Inflammatory macrophage treated with lipopolysaccharide for 1 hour (primary cell): Measurements from ENCODE around the gene MDM2.
A peak's percentile ranks its signal among the peaks of the same experiment; 100 is the strongest.
"Not testable (repeated sequence)": the region's sequence is repeated elsewhere in the genome, so short reads cannot be mapped to it uniquely, and the experiment has no call there.

Source experiments
- DNase-seq, 2 donors: peaks; one replicate each; pipeline ENCODE4 v3.0.0-alpha.2; 2020 to 2022

MDM2 gene

DNA sequence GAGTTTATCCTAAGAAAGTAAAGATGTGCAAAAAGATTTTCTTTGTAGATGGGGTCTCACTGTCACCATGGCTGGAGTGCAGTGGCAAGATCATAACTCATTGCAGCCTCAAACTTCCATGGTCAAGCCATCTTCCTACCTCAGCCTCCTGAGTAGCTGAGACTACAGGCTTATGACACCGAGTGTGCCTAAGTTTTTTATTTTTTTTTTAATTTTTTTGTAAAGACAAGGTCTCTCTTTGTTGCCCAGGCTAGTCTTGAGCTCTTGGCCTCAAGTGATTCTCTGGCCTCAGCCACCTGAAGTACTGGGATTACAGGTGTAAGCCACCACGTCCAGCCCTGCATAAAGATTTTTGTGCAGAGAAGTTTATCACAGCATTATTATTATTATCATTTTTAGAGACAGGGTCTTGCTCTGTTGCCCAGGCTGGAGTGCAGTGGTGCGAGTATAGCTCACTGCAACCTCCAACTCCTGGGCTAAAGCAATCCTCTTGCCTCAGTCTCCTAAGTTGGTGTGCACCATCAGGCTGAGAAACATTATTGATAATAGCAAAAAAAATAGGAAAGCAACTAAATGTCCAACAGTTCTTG is 19.3 kb upstream of the MDM2 start:
- no peak for DNase-seq

DNA sequence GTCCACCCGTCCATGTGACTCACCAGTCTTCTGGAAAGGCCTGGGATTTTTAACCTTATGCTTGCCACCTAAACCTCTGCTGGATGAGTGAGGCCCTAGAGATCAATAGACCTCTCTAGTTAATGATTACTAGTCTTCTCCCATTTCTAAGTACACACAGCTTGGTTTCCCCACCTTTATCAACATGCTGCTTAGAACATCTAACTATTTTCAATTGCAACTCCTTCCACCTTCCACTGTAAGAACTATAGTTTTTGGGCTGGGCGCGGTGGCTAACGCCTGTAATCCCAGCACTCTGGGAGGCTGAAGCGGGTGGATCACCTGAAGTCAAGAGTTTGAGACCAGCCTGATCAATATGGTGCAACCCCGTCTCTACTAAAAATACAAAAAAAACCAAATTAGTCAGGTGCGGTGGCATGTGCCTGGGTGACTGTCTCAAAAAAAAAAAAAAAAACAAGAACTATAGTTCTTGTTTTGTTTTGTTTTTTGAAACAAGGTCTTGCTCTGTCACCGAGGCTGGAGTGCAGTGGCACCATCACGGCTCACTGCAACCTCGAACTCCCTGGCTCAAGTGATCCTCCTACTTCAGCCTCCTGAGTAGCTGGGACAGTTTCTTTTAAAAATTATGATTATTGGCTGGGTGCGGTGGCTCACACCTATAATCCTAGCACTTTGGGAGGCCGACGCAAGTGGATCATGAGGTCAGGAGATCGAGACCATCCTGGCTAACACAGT is 18.7 kb upstream of the MDM2 start:
- DNase-seq: no peak

DNA sequence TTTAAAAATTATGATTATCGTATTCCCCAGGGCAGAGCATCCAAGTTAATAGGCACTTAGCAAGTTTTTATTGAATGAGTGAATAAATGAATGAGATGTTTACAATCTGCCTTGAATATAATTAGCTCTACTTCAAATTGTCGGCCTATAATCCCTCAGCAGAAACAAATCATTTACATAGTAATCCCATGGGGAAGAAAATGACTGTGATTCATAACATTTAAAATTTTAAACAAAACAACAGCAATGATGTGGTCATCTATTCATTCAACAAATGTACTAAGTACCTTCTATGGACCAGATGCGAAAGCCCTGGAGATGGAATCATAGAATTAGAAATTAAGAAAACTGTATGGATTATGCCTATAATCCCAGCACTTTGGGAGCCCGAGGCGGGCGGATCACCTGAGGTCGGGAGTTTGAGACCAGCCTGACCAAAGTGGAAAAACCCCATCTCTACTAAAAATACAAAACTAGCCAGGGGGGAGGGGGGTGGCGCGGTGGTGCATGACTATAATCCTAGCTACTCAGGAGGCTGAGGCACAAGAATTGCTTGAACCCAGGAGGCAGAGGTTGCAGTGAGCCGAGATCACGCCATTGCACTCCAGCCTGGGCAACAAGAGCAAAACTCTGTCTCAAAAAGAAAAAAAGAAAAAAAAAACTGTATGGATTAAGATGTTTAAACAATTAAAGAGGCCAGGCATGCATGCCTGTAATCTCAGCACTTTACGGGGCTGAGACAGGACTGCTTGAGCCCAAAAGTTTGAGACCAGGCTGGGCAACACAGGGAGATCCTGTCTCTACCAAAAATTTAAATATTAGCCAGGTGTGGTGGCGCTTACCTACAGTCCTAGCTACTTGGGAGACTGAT is 17.7 kb upstream of the MDM2 start:
- no peak for DNase-seq

DNA sequence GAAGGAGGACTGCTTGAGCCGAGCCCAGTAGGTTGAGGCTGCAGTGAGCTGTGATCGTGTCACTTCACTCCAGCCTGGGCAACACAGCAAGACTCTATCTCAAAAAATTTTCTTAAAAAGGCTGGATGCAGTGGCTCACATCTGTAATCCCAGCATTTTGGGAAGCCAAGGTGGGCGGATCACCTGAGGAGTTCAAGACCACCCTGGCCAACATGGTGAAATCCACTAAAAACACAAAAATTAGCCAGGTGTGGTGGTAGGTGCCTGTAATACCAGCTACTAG is 17.1 kb upstream of the MDM2 start:
- DNase-seq: no peak

DNA sequence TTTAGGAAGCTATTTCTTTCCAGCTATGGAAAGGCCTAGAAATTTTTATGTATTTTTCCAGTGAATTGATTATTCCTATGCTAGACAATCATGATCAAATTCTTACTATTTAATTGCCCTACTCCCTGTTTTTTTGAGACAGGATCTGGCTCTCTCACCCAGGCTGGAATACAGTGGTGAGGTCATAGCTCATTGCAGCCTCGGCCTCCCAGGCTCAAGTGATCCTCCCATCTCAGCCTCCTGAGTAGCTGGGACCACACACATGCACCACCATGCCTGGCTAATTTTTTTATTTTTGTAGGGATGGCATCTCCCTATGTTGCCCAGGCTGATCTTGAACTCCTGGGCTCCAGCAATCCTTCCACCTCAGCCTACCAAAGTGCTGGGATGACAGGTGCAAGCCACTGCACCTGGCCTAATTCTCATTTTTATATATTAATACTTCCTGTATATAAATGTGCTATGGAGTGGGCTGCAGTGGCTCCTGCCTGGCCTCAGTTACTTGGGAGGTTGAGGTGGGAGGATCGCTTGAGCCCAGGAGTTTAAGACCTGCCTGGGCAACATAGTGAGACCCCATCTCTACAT is 16.0 kb upstream of the MDM2 start:
- DNase-seq: no peak

DNA sequence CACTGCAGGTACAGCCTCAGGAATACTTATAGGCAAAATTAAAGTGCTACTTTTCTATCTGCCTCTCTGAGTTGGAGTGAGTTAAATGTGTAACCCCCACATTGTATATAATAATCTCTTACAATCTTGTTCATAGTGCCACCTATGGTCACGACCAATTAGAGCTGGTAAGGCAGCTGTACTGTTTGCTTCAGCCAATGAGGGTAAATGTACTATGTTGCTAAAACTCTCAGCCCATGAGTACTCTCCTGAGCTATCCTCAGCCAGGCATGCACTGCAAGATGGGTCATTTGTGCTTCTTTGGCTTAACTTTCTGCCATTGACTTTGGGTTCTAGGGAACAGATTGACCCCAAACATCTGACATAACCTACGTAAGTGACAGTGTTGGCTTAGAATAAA is 15.0 kb upstream of the MDM2 start:
- peak; percentile 51 to 87 for DNase-seq

DNA sequence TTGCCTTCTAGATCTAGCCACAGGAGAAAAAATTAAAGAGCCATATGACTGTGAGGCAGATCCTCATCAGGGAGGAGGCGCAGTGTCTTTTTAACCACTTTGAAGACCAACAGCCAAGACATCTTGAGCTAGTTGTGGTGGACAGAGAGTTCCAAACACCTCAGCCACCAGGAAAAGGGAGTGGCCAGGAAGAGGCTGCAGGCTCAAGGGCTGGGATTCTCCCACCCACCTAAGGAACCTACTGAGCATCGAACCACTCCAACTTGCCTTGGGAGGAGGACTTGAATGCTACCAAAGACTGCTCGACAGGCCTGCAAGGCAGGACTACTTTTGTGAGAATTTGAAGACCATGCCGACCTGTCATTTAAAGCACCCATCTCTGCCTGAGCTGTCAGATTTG is 14.5 kb upstream of the MDM2 start:
- no peak for DNase-seq

DNA sequence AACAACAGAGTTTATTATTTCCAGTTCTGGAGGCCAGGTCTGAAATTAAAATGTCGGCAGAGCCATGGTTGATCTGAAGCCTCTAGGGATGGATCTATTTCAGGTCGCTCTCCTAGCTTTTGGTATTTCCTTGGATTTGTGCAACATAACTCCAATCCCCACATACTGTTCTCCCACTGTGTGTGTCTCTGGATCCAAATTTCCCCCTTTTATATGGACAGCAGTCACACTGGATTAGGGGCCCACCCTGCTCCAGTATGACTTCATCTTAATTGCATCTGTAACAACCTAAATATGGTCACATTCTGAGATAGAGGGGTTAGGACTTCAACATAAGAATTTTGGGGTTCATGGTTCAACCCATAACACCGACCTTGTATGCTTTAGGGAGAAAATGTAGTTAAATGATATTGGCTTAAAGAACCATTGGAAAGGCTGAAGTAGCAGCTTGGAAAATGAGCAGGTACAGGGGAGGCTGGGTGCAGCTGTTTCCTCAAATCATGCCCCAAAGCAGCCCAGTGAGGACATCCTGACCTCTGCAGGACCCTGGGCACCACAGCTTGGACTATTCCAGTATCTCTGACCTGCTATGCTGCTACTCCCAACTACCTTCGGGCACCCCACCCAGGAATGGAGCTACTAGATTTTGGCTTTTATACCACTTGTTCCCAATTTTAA is 13.9 kb upstream of the MDM2 start:
- no peak for DNase-seq

DNA sequence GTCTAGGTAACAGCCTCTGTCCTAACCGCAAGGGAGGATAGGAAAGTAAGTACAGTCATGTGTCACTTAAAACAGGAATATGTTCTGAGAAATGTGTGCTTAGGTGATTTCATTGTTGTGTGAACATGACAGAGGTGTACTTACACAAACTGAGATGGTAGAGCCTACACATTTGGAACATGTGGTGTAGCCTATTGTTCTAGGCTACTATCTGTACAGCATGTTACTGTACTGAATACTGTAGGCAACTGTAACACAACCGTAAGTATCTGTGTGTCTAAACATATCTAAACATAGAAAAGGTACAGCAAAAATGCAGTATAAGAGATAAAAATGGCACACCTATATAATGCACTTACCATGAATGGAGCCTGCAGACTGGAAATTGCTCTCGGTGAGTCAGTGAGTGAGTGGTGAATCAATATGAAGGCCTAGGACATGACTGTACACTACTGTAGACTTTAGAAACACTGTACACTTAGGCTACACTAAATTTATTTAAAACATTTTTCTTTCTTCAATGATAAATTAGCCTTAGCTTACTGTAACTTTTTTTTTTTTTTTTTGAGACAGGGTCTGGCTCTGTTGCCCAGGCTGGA is 13.2 kb upstream of the MDM2 start:
- DNase-seq: no peak

DNA sequence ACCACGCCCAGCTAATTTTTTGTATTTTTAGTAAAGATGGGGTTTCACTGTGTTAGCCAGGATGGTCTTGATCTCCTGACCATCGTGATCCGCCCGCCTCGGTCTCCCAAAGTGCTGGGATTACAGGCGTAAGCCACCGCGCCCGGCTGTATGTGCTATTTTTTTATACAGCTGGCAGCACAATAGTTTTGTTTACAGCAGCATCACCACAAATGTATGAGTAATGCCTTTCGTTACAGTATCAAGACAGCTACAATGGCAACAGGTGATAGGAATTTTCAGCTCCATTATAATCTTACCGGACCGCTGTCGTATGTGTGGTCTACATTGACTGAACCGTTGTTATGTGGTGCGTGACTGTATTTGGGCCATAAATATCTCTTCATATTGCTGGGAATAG is 11.6 kb upstream of the MDM2 start:
- no peak for DNase-seq

DNA sequence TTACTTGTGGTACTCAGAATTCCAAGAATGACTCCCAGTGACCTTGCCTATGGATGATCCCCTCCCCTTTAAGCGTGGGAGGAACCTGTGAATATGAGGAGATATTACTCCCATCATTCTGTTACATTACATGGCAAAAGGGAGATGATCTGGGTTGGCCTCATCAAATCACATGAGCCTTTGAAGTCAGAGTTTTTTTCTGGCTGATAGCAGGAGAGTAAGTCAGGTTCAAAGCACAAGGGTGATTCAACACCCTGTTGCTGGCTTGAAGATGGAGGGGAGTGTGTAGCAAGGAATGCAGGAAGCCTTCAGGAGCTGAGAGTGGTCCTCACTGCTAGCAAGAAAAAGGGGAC is 9.1 kb upstream of the MDM2 start:
- DNase-seq: no peak

DNA sequence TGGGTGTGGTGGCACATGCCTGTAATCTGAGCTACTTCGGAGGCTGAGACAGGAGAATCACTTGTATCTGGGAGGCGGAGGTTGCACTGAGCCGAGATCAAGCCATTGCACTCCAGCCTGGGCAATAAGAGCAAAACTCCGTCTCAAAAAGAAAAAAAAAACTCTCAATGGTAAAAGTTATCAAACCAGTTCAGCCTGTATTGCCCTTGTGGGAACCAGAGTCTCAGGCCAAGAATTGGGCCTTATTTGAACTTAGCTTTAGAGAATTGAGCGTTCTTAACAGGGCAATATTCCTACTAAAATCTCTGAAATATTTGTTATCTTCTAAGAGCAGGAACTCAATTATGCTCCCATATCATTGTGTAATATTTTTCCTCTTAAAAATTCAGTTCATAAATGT is 7.7 kb upstream of the MDM2 start:
- no peak for DNase-seq

DNA sequence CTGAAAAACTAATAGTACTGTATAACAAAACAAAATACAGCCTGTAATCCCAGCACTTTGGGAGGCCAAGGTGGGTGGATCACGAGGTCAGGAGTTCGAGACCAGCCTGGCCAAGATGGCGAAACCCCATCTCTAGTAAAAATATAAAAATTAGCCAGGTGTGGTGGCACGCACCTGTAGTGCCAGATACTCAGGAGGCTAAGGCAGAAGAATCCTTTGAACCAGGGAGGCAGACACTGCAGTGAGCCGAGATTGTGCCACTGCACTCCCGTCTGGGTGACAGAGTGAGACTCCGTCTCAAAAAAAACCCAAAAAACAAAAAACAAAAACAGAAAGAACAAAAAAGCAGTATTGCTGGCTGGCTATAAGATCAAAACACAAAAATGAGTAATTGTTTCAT is 6.9 kb upstream of the MDM2 start:
- not testable (repeated sequence) for DNase-seq

DNA sequence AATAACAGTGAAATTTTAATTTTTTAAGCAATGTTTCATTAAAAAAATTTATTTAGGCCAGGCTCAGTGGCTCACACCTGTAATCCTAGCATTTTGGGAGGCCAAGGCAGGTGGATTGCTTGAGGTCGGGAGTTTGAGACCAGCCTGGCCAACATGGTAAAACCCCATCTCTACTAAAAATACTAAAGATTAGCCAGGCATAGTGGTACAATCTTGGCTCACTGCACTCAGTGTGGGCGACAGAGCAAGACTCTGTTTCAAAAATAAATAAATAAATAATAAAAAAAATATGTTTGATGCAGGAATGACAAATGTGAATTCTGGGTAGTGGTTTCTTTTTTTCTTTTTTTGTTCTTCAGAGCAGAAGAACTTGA is 5.6 kb upstream of the MDM2 start:
- DNase-seq: not testable (repeated sequence)

DNA sequence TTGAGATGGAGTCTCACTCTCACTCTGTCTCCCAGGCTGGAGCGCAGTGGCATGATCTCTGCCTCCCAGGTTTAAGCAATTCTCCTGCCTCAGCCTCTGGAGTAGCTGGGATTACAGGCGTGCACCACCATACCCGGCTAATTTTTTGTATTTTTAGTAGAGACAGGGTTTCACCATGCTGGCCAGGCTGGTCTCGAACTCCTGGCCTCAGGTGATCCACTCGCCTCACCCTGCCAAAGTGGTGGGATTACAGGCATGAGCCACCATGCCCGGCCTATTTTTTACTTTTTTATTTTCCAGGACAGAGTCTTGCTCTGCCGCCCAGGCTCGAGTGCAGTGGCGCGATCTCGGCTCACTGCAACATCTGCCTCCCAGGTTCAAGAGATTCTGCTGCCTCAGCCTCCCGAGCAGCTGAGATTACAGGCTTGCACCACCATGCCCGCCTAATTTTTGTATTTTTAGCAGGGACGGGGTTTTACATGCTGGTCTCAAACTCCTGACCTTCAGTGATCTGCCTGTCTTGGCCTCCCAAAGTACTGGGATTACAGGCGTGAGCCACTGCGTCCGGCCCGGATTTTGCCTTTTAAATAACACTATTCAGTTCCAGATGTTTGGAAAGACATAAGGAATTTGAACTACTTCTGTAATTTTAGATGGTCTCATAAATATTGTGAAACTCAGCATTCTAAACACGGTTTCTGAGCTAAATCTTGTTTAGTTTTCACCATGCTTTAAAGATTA is 4.9 kb upstream of the MDM2 start:
- not testable (repeated sequence) for DNase-seq

DNA sequence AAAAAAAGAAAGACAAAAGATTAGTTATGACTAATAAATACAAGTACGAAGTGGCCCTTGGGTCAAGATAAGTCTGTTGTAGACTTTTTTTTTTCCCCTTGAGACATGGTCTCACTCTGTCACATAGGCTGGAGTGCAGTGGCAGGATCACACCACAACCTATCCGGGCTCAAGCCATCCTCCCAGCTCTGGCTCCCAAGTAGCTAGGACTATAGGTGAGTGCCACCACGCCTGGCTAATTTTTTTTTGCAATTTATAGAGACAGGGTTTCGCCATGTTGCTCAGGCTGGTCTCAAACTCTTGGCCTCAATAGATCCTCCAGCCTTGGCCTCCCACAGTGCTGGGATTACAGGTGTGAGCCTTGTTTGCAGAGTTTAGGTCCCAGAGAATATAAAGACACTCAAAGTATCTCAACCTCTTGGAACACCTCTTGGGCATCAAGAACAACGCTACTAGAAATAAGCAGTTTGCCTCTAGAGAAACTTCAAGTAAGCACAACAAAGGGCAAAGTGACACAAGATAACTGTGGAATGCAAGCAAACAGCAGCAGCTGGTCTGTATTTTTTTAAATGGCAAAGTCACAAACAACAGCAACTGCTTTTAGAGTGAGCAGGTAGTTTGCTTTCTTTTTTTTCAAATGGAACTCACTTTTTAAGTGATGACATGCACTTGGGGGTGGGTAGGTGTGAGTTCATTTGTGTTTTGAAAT is 3.9 kb upstream of the MDM2 start:
- DNase-seq: no peak

DNA sequence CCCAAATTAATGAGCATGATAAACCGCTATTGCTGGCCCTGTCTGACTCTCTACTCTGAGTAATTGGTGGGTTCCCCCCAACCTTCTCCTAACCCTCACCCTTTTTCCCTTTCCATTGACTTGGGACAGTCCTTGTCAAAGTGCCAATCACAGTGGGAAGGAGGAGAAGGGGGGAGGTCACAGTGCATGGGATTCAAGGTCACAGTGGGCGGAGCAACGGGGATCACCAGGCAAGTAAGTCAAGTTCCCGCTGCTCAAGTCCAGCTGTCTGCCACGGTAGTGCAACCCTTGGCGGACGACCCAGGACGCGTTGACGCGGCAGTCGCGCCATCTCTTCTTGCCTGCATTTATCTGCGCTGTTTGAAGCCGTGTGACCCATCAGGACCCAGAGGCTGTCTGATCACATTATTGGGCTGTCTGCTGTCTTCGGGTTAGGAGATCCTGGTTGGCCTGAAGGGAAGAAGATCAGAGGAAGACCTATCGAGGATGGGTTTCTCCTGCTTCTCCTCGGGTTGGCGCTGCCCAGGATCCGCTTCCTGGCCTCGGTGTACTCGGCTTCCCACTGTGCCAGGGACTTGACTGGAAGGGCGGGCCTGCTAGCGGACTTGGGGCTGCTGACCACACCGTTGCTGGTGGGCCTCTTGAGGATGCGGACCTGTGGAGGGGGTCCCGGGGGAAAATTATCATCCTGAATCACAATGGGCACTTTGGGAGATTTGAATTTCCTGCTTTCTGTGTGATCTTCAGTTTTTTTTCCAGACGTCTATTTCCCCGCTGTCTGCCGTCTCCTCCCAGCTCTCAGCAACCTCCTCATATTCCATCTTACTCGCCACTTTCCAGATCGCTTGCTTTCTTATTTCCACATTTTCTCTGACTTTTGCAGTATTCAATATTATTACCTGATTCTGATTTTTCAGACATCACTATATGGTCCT is 3.1 kb upstream of the MDM2 start:
- DNase-seq: no peak

DNA sequence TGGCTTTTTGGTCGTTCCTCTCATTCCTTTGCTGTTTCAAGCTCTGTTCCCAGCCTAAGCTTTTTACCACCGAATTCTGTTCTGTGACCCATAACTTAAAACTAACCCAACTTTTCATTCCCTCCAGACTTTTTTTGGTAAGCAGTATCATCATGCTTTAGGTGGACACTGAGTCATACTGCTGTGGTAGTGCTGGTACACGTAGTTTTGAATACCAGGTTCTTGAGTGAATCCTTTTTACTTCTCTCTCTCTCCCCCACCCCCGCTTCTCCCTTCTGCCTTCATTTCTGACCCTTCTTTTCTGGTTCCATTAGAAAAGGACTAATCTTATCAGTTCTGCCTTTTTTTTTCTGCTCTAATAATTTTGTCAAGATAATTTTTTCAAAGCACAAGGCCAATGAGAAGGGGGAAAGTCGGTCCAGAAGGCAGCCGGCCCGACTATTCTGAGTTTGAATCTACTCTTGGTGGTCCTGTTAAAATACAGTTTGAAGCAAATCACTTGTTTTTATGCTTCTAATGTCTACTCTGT is 2.3 kb upstream of the MDM2 start:
- DNase-seq: no peak

DNA sequence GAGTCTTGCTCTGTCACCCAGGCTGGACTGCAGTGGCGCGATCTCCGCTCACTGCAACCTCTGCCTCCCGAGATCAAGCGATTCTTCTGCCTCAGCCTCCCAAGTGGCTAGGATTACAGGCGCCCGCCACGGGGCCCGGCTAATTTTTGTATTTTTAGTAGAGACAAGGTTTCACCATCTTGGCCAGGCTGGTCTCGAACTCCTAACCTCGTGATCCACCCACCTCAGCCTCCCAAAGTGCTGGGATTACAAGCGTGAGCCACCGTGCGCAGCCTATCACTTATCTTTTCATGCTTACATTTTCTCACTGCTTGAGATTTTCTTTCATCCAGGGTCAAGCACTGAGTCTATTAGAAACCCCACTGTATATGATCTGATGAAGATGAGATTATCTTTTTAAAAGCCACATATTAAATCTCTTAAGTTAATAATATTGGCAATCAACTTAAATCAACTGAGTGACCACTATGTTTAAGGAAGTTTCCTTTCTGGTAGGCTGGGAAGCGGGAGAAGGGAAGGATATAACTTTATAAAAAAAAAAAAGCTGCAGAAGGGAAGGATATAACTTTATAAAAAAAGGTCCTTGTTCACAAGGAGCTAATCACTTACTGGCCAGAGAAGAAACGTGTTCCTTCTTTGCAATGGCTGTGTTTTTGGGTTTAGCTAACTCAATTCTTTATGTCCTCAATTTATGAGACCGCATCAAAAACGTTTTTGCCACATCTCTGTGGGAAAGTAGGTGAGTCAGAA is 1.3 kb upstream of the MDM2 start:
- no peak for DNase-seq

DNA sequence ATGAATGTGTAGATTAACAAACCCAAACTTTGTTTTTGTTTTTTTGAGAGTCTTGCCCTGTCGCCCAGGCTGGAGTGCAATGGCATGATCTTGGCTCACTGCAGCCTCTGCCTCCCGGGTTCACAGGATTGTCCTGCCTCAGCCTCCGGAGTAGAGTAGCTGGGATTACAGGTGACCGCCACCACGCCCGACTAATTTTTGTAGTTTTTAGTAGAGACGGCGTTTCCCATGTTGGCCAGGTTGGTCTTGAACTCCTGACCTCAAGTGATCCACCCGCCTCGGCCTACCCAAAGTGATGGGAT is 752 bp upstream of the MDM2 start:
- not testable (repeated sequence) for DNase-seq
